DND-41 (cell line): ENCODE data around the gene GPR17.

Experiments used
- CTCF ChIP-seq: IDR thresholded peaks from 2 replicates; pipeline ENCODE4 v1.5.1; 2012; ENCODE audit warnings: borderline replicate concordance, low read length, moderate library complexity, mild to moderate bottlenecking; ENCODE audit not compliant: poor library complexity, severe bottlenecking; ENCODE audit errors: extremely low read depth
- EZH2 ChIP-seq: IDR thresholded peaks from 3 replicates; pipeline ENCODE4 v1.6.1; 2012; ENCODE audit warnings: borderline replicate concordance, low read depth, mild to moderate bottlenecking, moderate library complexity, low read length, inconsistent platforms; ENCODE audit not compliant: severe bottlenecking

- no peak for TF ChIP-seq CTCF
- no peak for TF ChIP-seq EZH2
These were observed 19.8 kb upstream of the GPR17 start for GRCh38 chr2:127626175-127626574.
